ENCODE data around the gene TMEM97.

TMEM97 gene

DNA sequence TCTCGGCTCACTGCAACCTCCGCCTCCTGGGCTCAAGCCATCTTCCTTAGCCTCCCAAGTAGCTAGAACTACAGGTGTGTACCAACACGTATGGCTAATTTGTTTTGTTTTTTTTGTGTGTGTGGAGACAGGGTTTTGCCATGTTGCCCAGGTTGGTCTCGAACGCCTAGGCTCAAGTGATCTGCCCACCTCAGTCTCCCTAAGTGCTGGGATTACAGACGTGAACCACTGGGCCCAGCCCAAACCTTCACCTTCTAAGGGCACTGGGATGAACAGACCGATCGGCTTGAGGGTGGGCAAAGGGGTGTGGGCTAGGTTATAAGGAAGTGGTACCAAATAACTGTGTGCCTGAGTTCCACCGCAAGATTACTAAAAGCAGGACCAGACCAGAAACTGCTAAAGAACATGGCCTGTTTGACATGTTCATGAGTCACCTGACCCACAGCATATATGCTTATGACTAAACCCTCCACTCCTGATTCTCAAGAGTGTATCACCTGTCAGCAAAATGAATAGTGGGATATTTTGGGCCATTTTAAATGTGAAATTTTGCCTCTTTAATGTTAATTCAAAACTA is 8.1 kb downstream of the TMEM97 start:
- no peak overlapping the region for H3K4me3 ChIP-seq (ENCODE audit: low read depth, low read length)
- TF ChIP-seq, protein P1, sequence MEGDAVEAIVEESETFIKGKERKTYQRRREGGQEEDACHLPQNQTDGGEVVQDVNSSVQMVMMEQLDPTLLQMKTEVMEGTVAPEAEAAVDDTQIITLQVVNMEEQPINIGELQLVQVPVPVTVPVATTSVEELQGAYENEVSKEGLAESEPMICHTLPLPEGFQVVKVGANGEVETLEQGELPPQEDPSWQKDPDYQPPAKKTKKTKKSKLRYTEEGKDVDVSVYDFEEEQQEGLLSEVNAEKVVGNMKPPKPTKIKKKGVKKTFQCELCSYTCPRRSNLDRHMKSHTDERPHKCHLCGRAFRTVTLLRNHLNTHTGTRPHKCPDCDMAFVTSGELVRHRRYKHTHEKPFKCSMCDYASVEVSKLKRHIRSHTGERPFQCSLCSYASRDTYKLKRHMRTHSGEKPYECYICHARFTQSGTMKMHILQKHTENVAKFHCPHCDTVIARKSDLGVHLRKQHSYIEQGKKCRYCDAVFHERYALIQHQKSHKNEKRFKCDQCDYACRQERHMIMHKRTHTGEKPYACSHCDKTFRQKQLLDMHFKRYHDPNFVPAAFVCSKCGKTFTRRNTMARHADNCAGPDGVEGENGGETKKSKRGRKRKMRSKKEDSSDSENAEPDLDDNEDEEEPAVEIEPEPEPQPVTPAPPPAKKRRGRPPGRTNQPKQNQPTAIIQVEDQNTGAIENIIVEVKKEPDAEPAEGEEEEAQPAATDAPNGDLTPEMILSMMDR (IDR thresholded peaks at IDR 0.05; ENCODE audit: insufficient read depth, low read length, missing control alignments) = no peak
- ChIA-PET CTCF (interaction anchor here (1.6 kb wide), 1 partner anchor 94 kb away, joined by 3 read pairs; no protein-coding TSS in a partner anchor), POLR2A (no interaction called here)
- no peak for DNase-seq (ENCODE audit: low read depth, low spot score)

DNA sequence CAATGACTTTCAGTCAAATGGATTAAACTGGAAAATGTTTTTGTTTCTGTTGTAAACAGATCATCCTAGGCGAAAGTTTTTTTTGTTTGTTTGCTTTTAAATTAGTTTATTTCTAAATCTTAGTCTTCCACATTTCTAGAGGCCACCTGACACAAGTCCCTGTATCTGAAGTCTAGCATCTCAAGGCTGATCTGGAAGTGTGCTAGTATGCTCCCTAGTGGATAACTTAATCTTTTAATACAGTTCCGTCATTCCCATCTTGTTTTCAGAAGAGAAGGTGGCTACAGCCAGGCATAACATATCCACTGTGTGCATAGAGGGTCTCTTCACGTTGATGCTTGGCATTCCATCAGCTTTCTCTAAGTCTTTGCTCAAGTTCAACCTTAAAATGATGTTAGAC is 8.7 kb downstream of the TMEM97 start:
- ChIA-PET POLR2A (no interaction called here), CTCF (interaction anchor here (1.6 to 1.7 kb wide), 2 partner anchors 94 to 523 kb away, joined by 3 to 6 read pairs; no protein-coding TSS in a partner anchor)
- TF ChIP-seq, protein P1 (IDR thresholded peaks at IDR 0.05; ENCODE audit: insufficient read depth, low read length, missing control alignments) = no peak
- DNase-seq (ENCODE audit: low read depth, low spot score) = no peak
- H3K4me3 ChIP-seq (ENCODE audit: low read depth, low read length) = no peak overlapping the region

DNA sequence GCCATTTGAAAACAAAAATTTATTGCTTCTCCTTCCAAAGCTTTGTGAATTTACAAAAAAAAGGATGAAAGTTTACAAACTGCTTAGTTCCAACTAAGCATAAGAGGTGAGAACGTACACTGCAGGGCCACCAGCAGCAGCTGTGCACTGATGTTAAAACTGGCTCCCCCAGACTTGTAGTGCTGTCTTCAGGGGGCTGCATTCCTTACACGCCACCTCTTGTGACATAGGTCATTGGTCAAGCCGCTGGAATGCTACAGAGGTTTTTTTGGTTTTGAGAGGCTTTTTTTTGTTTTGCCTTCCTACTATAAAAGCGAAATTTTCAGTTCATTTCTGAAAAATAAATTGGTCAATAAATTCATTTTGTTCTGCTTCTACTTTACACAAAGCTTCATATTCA is 9.3 kb downstream of the TMEM97 start:
- TF ChIP-seq, protein P1 (IDR thresholded peaks at IDR 0.05; ENCODE audit: insufficient read depth, low read length, missing control alignments) = no peak
- POLR2A ChIA-PET = no interaction called here
- CTCF ChIA-PET = interaction anchor here (1.5 to 1.7 kb wide), 3 partner anchors 9 to 523 kb away, joined by 3 to 6 read pairs (median 4); partner anchors contain the start of gene TMEM97
- no peak overlapping the region for H3K4me3 ChIP-seq (ENCODE audit: low read depth, low read length)
- DNase-seq (ENCODE audit: low read depth, low spot score) = no peak

DNA sequence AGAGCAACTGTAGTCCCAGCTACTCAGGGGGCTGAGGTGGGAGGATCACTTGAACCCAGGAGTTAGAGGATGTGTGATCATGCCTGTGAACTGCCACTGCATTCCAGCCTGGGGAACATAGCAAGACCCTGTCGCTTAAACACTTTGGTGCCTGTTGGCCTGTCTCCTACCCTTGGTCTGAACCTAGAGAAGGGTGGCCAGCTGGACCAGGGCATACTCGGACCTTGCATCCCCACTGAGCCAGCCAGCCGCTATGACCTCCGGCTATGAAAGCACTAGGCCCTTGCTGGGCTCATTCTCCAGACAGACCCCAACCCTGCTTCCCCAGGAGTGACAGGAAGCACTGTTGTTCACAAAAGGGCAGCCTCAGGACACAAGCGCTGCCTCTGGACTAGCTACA is 11.7 kb downstream of the TMEM97 start:
- H3K4me3 ChIP-seq (ENCODE audit: low read depth, low read length) = no peak overlapping the region
- TF ChIP-seq, protein P1 (IDR thresholded peaks at IDR 0.05; ENCODE audit: insufficient read depth, low read length, missing control alignments) = no peak
- ChIA-PET CTCF (interaction anchor here (1.2 to 2.0 kb wide), 2 partner anchors 10 to 96 kb away, joined by 3 to 14 read pairs; no protein-coding TSS in a partner anchor), POLR2A (no interaction called here)
- no peak for DNase-seq (ENCODE audit: low read depth, low spot score)

DNA sequence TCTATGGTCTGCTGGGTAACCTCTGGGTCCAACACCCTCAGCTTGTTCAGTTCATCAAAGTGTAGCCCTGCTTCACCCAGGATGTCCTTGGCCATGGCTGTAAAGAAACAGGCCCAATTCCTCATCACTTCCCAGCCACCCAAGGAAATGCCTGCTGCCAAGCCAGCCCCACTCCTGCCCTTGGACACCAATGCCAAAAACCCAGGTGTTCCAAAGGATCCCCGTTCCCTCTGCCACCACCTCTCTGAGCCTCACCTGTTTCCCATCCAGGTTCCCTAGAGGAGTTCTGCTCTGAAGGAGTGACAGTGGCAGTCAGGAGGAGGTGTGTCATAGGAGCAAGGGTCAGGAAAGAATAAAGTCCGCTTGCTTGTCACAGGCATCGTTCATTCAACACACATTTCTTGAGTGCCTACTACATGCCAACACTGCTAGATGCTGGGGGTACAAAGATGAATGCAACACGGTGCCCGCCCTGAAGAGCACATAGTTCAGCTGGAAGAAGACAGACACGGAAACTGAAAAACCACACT is 13.0 kb downstream of the TMEM97 start:
- ChIA-PET CTCF (interaction anchor here (1.3 to 2.0 kb wide), 2 partner anchors 11 to 527 kb away, joined by 4 to 14 read pairs; no protein-coding TSS in a partner anchor), POLR2A (no interaction called here)
- TF ChIP-seq, protein P1 (IDR thresholded peaks at IDR 0.05; ENCODE audit: insufficient read depth, low read length, missing control alignments) = no peak
- DNase-seq (ENCODE audit: low read depth, low spot score) = no peak
- no peak overlapping the region for H3K4me3 ChIP-seq (ENCODE audit: low read depth, low read length)

DNA sequence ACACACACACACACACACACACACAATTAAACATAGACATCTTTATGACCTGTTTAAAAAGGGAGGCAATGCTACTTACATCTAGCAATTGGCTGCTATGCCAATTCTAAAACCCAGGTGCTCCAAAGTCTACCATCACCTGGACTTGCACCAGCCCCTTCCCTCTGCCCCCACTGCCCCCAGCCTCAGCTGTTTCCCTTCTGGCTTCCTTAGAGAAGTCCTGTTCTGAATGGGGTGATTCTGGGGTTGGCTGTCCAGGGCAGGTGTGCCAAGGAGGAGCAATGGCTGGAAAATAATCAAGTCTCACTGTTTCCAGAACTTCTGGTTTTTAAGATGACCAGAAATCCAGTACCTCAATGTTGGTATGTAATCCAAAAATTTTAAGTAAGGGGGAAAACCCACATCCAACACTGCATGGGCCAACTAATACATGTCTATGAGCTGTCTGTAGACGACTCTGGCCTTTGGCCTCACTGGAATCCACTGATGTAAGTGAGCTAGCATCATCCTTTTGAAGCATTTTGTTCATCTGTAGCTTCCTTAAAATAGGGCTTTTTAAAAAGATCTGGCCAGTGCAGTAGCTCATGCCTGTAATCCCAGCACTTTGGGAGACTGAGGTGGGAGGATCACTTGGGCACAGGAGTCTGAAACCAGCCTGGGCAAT is 14.2 kb downstream of the TMEM97 start:
- TF ChIP-seq, protein P1 (IDR thresholded peaks at IDR 0.05; ENCODE audit: insufficient read depth, low read length, missing control alignments) = no peak
- DNase-seq (ENCODE audit: low read depth, low spot score) = no peak
- ChIA-PET POLR2A (interaction anchor here (0.7 kb wide), 1 partner anchor 29 kb away, joined by 3 read pairs; no protein-coding TSS in a partner anchor), CTCF (interaction anchor here (1.3 kb wide), 1 partner anchor 528 kb away, joined by 4 read pairs; no protein-coding TSS in a partner anchor)
- no peak overlapping the region for H3K4me3 ChIP-seq (ENCODE audit: low read depth, low read length)
